SU-DHL-6 (cell line): ENCODE results near the gene C12orf76.

Experiments used
- EZH2phosphoT487 ChIP-seq: fragments of 200-600 bp; sonication (generic), shearing (Covaris generic); conservative IDR thresholded peaks from 2 replicates; pipeline ENCODE4 v1.6.1; 2018; ENCODE audit warnings: mild to moderate bottlenecking, antibody characterized with exemption, low read length, moderate library complexity, mixed read lengths
- TF ChIP-seq, protein P1 (sequence below): fragments of 200-600 bp; sonication (generic); IDR thresholded peaks from one replicate; pipeline ENCODE4 v1.5.1; 2017; ENCODE audit warnings: antibody characterized with exemption, mild to moderate bottlenecking, low read length, moderate library complexity; ENCODE audit not compliant: insufficient read depth, poor library complexity, severe bottlenecking

DNA sequence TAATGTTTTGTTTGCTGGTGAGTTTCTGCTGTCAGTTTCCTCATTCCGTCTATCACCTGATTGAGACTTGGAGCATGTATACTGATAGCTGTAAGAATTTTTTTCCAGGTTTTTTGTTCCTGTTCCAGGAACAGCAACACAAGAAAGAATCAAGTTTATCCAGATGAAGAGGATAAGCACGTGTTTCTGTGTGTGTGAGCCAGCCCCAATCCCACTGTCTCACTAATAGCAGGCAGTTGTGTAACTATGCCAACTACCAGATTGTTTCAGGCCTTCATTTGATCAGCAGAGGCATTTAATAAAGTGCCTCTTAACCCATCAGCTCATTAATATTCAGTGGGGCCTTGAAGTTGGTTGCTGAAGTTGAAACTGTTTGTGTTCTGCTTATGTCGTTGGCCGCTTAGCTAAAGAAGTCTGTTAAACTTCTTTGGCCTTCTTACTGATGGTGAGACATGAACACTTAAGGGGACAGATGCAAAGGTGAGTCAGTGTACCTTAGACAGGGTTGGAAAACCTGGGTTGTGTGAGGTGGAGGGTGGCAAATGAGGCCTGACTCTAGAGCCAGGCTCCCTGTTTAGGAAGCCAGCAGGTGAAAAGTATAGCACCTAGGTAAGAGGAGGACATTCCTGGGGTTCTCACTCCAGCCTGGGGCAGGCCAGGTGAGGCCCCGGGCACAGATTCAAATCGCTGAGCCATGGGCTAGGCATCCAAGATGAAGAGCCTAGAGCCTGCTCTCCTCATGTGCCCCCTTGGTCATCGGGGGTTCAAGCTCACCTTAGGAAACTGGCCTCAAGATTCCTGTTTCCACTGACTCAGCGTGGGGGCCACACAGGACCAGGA is 45.4 kb downstream of the C12orf76 start:
- TF ChIP-seq, protein P1, sequence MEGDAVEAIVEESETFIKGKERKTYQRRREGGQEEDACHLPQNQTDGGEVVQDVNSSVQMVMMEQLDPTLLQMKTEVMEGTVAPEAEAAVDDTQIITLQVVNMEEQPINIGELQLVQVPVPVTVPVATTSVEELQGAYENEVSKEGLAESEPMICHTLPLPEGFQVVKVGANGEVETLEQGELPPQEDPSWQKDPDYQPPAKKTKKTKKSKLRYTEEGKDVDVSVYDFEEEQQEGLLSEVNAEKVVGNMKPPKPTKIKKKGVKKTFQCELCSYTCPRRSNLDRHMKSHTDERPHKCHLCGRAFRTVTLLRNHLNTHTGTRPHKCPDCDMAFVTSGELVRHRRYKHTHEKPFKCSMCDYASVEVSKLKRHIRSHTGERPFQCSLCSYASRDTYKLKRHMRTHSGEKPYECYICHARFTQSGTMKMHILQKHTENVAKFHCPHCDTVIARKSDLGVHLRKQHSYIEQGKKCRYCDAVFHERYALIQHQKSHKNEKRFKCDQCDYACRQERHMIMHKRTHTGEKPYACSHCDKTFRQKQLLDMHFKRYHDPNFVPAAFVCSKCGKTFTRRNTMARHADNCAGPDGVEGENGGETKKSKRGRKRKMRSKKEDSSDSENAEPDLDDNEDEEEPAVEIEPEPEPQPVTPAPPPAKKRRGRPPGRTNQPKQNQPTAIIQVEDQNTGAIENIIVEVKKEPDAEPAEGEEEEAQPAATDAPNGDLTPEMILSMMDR, result no peak
- no peak for TF ChIP-seq EZH2phosphoT487
